Neutrophil (primary cell): ENCODE data around the gene PDE7B.

Experiments used
- H3K27ac ChIP-seq: fragments of 200-600 bp; sonication (generic); 2 replicates; pipeline ENCODE4 v1.5.1; 2016; ENCODE audit warnings: mild to moderate bottlenecking, moderate library complexity
- H3K27me3 ChIP-seq: fragments of 200-600 bp; sonication (generic); 2 replicates; pipeline ENCODE4 v1.6.0; 2016; ENCODE audit warnings: mild to moderate bottlenecking
- H3K36me3 ChIP-seq: fragments of 200-600 bp; sonication (generic); 2 replicates; pipeline ENCODE4 v1.5.1; 2017
- H3K4me1 ChIP-seq, 2 experiments: fragments of 200-600 bp in 1 of 2; sonication (generic) in 1 of 2; 1 replicate in 1 of 2; 2 replicates in 1 of 2; pipeline versions ENCODE4 v1.5.1 to v1.6.1; 2013 to 2016; ENCODE audit warnings: low read depth in 1 of 2, low read length in 1 of 2, mild to moderate bottlenecking in 1 of 2, moderate library complexity in 1 of 2; ENCODE audit not compliant: control insufficient read depth in 1 of 2, insufficient read depth in 1 of 2
- H3K4me3 ChIP-seq, 2 experiments: fragments of 200-600 bp in 1 of 2; sonication (generic) in 1 of 2; 1 replicate in 1 of 2; 2 replicates in 1 of 2; pipeline ENCODE4 v1.5.1; 2013 to 2016; ENCODE audit warnings: low read depth in 1 of 2, low read length in 1 of 2, mild to moderate bottlenecking in 1 of 2, moderate library complexity in 1 of 2
- H3K9me3 ChIP-seq: fragments of 200-600 bp; sonication (generic); 2 replicates; pipeline ENCODE4 v1.5.1; 2016
- TF ChIP-seq, protein P1 (sequence below): fragments of 200-600 bp; sonication (generic); IDR thresholded peaks from 2 replicates; pipeline ENCODE4 v1.5.1; 2016; ENCODE audit warnings: antibody characterized with exemption

The PDE7B gene

DNA sequence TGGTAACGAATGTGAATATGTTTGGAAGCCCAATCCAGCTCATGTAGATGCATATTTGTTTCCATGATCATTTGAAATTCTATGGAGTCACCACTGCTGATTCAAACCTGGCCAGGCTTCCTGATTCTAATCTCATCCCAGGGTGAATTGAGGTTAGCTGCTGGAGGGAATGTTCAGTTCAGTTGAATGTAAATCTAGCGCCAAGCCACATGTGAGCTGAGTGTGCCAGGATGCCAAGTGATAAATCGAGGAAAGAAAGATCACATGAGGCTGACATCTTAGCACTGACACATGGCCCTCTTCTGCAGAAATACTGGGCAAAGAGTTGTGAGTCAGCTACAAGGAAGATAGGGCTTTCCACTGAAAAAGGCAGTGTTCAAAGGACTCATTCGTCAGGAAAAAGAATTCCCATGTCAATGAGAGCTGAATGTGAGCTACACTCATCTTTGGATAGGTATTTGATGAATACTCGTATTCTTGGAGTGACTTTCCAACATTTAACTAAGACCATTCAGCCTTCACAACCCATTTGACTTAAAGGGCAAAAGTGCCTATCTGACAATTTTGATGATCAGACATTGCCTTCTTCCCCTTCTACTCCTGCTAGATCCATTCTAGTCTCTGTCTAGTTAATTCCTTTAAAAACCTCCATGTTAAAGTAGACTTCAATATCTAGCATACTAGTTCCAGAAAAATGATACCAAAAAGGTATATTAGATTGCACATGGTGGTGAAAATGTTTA, 226.5 kb downstream of the PDE7B start:
- no peak overlapping the region for H3K27ac ChIP-seq
- no peaks in the 10 kb centered on the region for H3K9me3 ChIP-seq
- no peaks in the 10 kb centered on the region for H3K36me3 ChIP-seq
- no peaks in the 10 kb centered on the region for H3K27me3 ChIP-seq
- H3K4me3 ChIP-seq: no peak overlapping the region
- TF ChIP-seq, protein P1, sequence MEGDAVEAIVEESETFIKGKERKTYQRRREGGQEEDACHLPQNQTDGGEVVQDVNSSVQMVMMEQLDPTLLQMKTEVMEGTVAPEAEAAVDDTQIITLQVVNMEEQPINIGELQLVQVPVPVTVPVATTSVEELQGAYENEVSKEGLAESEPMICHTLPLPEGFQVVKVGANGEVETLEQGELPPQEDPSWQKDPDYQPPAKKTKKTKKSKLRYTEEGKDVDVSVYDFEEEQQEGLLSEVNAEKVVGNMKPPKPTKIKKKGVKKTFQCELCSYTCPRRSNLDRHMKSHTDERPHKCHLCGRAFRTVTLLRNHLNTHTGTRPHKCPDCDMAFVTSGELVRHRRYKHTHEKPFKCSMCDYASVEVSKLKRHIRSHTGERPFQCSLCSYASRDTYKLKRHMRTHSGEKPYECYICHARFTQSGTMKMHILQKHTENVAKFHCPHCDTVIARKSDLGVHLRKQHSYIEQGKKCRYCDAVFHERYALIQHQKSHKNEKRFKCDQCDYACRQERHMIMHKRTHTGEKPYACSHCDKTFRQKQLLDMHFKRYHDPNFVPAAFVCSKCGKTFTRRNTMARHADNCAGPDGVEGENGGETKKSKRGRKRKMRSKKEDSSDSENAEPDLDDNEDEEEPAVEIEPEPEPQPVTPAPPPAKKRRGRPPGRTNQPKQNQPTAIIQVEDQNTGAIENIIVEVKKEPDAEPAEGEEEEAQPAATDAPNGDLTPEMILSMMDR: no peak
- H3K4me1 ChIP-seq: no peaks in the 10 kb centered on the region

DNA sequence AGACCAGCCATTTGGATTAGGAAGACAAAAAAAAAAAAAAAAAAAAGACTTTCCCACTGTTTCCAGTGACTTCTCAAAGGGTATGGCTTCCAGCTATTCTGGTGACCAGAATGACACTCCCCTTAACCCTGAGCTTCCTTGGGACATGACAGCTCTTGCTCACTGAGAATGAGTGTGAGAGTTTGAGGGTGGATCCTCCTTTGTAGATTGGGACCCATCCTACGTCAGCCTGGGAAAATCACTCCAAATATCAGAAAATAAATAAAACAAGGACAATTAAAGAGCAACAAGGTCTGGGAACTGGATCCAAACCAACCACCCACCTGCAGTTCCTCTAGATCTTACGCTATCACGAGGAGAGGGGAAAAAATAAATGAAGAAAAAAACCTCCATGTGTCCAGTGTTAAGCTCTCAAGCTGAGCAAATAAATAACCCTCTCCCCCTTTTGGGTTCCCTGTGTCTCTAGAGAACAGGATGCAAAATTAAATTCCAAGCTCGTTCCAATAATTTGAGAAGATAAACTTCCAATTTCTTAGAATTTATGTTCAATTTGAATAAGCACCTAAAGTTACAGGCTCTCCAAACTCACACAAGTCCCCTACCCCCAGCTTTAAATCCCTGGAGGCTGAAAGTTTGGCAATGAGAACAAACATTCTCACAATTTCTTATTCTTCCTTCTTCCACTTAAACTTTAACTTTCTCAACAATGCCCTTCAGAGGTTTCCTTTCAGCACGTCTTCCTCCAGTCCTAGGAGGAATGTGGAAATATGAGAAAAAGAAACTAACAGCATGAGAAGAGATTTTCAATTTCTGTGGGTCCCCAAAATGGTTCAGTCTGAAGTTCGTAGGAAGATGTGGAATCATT, 228.4 kb downstream of the PDE7B start:
- no peak overlapping the region for H3K4me3 ChIP-seq
- no peaks in the 10 kb centered on the region for H3K9me3 ChIP-seq
- no peaks in the 10 kb centered on the region for H3K27me3 ChIP-seq
- no peak overlapping the region for H3K27ac ChIP-seq
- H3K36me3 ChIP-seq: no peaks in the 10 kb centered on the region
- TF ChIP-seq, protein P1: no peak
- no peaks in the 10 kb centered on the region for H3K4me1 ChIP-seq

DNA sequence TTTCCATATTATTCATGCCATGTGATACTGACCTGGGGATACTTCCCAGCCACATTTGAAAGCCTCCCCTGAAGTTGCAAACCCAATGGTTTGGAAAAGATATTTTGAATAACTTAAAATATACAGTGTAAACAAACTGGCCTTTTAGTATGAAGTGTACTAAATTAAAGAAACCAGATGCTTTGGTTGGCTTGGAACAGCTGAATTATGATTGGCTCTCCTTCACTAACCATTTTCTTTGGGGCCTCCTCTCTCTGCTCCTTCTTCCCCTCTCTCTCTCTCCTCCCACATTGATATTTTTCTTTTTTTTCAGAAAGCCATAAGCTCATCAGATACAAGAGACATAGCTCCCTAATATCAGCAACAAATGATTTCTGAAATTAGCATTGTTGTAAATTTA, 232.0 kb downstream of the PDE7B start:
- TF ChIP-seq, protein P1: no peak

DNA sequence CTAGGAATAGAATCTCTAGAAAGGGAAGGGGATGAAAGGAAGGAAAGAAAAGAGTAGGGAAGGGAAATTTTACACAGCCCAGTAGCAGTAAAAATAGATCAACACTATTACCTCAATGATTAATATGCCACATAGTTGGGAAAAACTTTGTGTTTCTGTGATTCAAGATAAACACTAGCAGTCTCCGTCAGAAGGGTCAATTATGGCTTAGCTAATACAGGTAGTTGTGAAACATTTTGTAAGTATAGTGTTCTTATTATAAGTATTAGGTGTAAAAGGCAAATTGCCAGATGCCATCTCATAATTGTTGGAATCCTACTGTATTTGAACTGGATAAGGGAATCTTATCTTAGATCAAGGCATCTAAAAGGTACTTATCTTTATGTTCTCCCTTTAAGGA, 232.9 kb downstream of the PDE7B start:
- H3K27me3 ChIP-seq: no peaks in the 10 kb centered on the region
- H3K4me1 ChIP-seq: no peaks in the 10 kb centered on the region
- H3K9me3 ChIP-seq: no peaks in the 10 kb centered on the region
- no peak overlapping the region for H3K4me3 ChIP-seq
- H3K36me3 ChIP-seq: no peaks in the 10 kb centered on the region
- no peak overlapping the region for H3K27ac ChIP-seq
- TF ChIP-seq, protein P1: no peak

More for the DNA sequence above, 232.0 kb downstream of the PDE7B start:
- Histone ChIP-seq H3K36me3 (no peaks in the 10 kb centered on the region), H3K27me3 (no peaks in the 10 kb centered on the region), H3K9me3 (no peaks in the 10 kb centered on the region), H3K4me3 (no peak overlapping the region), H3K4me1 (no peaks in the 10 kb centered on the region), H3K27ac (no peak overlapping the region)

DNA sequence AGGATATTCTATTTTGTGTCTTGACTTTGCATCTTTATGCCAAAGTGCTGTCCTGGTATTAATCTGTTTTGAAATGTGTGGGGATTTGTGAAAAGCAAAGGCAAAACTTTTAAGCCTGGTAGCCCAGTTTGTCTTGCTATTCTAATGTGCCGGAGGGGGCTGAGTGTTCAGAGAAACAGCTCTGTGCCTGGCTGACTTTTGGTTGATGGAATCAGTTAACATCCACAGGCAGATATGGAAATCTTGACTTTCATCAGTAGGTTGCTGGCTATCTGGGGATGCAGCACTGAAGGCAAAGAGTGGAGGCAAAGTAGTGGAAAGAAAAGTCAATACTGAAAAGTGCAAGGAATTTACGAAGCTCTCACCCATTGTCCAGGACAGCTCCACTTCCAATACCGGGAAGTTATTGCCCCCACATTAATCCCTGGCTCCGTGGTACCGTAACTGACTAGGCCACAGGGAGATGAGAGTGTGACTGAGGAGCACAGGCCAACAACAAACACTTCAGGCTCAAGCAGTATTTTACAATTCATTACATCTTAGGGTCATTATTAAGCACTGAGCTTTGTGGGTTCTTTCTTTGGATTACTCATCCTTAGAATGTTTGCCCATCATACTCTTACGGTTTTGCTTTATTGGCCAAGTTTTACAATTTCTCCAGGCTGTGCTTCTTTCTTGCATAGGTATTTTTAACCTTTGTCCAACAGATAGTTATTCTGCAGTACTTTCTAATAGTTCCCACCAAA, 234.0 kb downstream of the PDE7B start:
- Histone ChIP-seq H3K9me3 (no peaks in the 10 kb centered on the region), H3K4me3 (no peak overlapping the region), H3K27ac (no peak overlapping the region), H3K4me1 (no peaks in the 10 kb centered on the region), H3K36me3 (no peaks in the 10 kb centered on the region), H3K27me3 (no peaks in the 10 kb centered on the region)
- TF ChIP-seq, protein P1: no peak
